NK-92 (cell line): ENCODE results near the gene ATAD3A.

Experiments used
- DNase-seq: peaks from one replicate; lab custom pipeline; 2025; ENCODE audit not compliant: unreplicated experiment; lab: John Stamatoyannopoulos, UW

ATAD3A gene

GRCh38 chr1:1538334-1538733 is 26.4 kb downstream of the ATAD3A start:
- DNase-seq = no peak

- no peak for DNase-seq
These were observed 27.0 kb downstream of the ATAD3A start for GRCh38 chr1:1538989-1539309.

GRCh38 chr1:1539310-1540089 is 27.5 kb downstream of the ATAD3A start:
- no peak for DNase-seq

GRCh38 chr1:1540090-1540817 is 28.3 kb downstream of the ATAD3A start, which contains the start of gene TMEM240:
TMEM240 (minus strand) TSS chr1:1540624; CDS start chr1:1540346, 278 bp downstream.
- no peak for DNase-seq

- DNase-seq = no peak
These were observed 29.1 kb downstream of the ATAD3A start for GRCh38 chr1:1540818-1541628.

- DNase-seq = no peak
These were observed 30.2 kb downstream of the ATAD3A start for GRCh38 chr1:1541956-1542765.

- DNase-seq = no peak
These were observed 31.1 kb downstream of the ATAD3A start for GRCh38 chr1:1542766-1543705.

- DNase-seq = no peak
These were observed 31.7 kb downstream of the ATAD3A start for GRCh38 chr1:1543706-1544099.

GRCh38 chr1:1544544-1544943 is 32.6 kb downstream of the ATAD3A start:
- DNase-seq = no peak

- DNase-seq = no peak
These were observed 34.2 kb downstream of the ATAD3A start for GRCh38 chr1:1545946-1546737.

GRCh38 chr1:1547011-1547410 is 35.0 kb downstream of the ATAD3A start:
- DNase-seq = no peak

- DNase-seq = no peak
These were observed 35.5 kb downstream of the ATAD3A start for GRCh38 chr1:1547476-1547875.

GRCh38 chr1:1548591-1548990 is 36.6 kb downstream of the ATAD3A start:
- DNase-seq = no peak

- DNase-seq = no peak
These were observed 38.1 kb downstream of the ATAD3A start for GRCh38 chr1:1550087-1550486.

GRCh38 chr1:1550591-1551432 is 38.9 kb downstream of the ATAD3A start:
- DNase-seq = no peak

- DNase-seq = no peak
These were observed 39.7 kb downstream of the ATAD3A start for GRCh38 chr1:1551524-1552262.

- no peak for DNase-seq
These were observed 40.3 kb downstream of the ATAD3A start for GRCh38 chr1:1552263-1552639.
